Lower lobe of right lung (tissue), 2 donors: Measurements from ENCODE around the gene PLCXD3. TPM values are rescaled to one million over a fixed set of nuclear protein-coding genes. Genes with fewer than 3 reads are reported as not detected.
A peak's percentile ranks its signal among the peaks of the same experiment; 100 is the strongest.
"Not testable (repeated sequence)": the region's sequence is repeated elsewhere in the genome, so short reads cannot be mapped to it uniquely, and the experiment has no call there.

ENCODE experiments used
- ATAC-seq, 2 donors: fragments of 200-7000 bp; cut with Tn5 transposase; one replicate each; pipeline ENCODE4 v1.9.1; 2020 to 2022; ENCODE audit warnings: mild to moderate bottlenecking in 2 of 2, moderate library complexity in 2 of 2
- DNase-seq: peaks from one replicate; pipeline ENCODE4 v3.0.0-alpha.2; 2020
- H3K27ac ChIP-seq: fragments of 200-600 bp; one replicate; pipeline ENCODE4 v1.8.0; 2022
- H3K27me3 ChIP-seq: fragments of 200-600 bp; one replicate; pipeline ENCODE4 v1.8.0; 2022; ENCODE audit warnings: low read depth
- H3K36me3 ChIP-seq: fragments of 200-600 bp; one replicate; pipeline ENCODE4 v1.8.0; 2022; ENCODE audit warnings: mild to moderate bottlenecking
- H3K4me1 ChIP-seq: fragments of 200-600 bp; one replicate; pipeline ENCODE4 v1.8.0; 2022
- H3K4me3 ChIP-seq: fragments of 200-600 bp; one replicate; pipeline ENCODE4 v1.8.0; 2022; ENCODE audit warnings: mild to moderate bottlenecking
- H3K9me3 ChIP-seq: fragments of 200-600 bp; one replicate; pipeline ENCODE4 v1.8.0; 2022
- intact Hi-C: fragments of 100-400 bp; cut with DNase I; formaldehyde crosslinking; loops from one replicate; pipeline ENCODE4 v1.11.0; 2022
- total RNA-seq: library from RNA; stranded (reverse); fragmentation: NEBNext Ultra II Directional; extraction: Animal tissue kit (Norgen Biotek cat#: 25700); gene quantifications from one replicate; pipeline ENCODE4 v1.2.1, GENCODE V29; 2021
- TF ChIP-seq, protein P1 (sequence below): fragments of 200-600 bp; IDR thresholded peaks from one replicate; pipeline ENCODE4 v1.8.0; 2022; ENCODE audit warnings: antibody characterized with exemption, mild to moderate bottlenecking
- donor health status: DM: no; HTN: yes; CAD: no; lungs with severe emphysema.

Gene PLCXD3
- total RNA-seq, 1 donor from 2014 or later: 2.8 TPM

DNA sequence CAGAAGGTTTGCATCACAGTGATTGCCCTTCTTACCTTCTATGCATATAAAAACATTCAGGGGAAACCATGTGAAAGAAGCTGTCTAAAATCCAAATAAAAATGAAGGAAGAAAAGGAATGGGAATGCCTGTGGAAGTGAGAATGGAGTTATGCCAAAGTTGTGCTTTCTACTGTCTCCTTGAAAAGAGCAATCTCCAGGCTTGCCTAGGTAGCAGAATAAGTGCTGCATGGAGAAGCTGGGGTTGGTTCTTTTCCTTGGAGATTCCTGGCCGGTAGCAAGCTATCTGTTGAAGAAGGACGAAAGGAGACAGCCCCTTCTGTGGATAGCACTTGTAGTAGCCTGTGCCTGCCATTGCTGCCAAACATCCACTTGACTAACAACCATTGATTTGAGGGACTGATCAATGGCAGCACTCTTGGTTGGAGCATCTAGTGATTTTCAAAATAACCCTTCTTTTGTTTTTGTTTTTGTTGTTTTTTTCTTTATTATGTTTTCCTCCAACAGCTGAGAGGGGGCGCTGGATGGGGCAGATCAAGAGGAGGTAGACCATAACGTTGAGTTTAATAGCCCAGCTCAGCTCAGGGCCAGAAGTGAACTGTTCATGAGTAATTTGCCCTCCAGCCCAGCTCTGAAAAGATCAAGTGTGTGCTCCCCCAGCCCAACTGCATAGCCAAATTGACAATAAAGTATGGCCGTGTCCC, 1.6 kb downstream of the PLCXD3 start:
- no peak overlapping the region for H3K27ac ChIP-seq

DNA sequence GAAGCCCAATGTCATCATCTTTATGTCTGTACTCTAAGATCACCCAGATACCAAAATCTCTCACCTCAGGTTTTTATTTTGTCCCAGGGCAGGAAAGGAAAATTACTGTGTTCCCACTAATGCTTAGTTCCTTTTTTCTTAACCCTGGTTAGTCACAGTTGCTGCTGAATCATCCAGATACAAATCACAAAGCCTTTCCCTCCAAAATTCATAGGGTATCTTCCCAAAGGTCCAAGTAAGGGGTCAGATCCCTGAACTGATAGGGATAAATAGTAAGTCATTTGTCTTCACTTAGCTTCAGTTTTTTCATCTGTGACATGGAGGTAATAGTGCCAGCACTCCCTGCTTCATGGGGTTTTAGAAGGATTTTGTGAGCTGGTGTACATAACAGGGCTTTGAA, 2.2 kb downstream of the PLCXD3 start:
- no peak overlapping the region for H3K27ac ChIP-seq
- ATAC-seq (no peak), DNase-seq (no peak)
- TF ChIP-seq, protein P1, sequence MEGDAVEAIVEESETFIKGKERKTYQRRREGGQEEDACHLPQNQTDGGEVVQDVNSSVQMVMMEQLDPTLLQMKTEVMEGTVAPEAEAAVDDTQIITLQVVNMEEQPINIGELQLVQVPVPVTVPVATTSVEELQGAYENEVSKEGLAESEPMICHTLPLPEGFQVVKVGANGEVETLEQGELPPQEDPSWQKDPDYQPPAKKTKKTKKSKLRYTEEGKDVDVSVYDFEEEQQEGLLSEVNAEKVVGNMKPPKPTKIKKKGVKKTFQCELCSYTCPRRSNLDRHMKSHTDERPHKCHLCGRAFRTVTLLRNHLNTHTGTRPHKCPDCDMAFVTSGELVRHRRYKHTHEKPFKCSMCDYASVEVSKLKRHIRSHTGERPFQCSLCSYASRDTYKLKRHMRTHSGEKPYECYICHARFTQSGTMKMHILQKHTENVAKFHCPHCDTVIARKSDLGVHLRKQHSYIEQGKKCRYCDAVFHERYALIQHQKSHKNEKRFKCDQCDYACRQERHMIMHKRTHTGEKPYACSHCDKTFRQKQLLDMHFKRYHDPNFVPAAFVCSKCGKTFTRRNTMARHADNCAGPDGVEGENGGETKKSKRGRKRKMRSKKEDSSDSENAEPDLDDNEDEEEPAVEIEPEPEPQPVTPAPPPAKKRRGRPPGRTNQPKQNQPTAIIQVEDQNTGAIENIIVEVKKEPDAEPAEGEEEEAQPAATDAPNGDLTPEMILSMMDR: no peak
- H3K27me3 ChIP-seq: peaks cover 21% of the 10 kb centered on the region
- no peak overlapping the region for H3K4me3 ChIP-seq
- H3K4me1 ChIP-seq: peaks cover 8% of the 10 kb centered on the region
- H3K36me3 ChIP-seq: no peaks in the 10 kb centered on the region
- intact Hi-C loops: no loop called here
- H3K9me3 ChIP-seq: no peaks in the 10 kb centered on the region

More for the DNA sequence above, 1.6 kb downstream of the PLCXD3 start:
- H3K4me1 ChIP-seq: peaks cover 8% of the 10 kb centered on the region
- ATAC-seq (no peak), DNase-seq (no peak)
- intact Hi-C loops: no loop called here
- peaks cover 21% of the 10 kb centered on the region for H3K27me3 ChIP-seq
- H3K36me3 ChIP-seq: no peaks in the 10 kb centered on the region
- no peaks in the 10 kb centered on the region for H3K9me3 ChIP-seq
- TF ChIP-seq, protein P1: no peak
- peak overlapping the region; percentile 58 for H3K4me3 ChIP-seq

- ATAC-seq: no peak
Observed at GRCh38 chr5:41507501-41507900, 2.9 kb downstream of the PLCXD3 start.

GRCh38 chr5:41503860-41504259, 6.5 kb downstream of the PLCXD3 start:
- Histone ChIP-seq H3K27ac (no peak overlapping the region), H3K36me3 (no peaks in the 10 kb centered on the region), H3K27me3 (no peaks in the 10 kb centered on the region), H3K4me3 (no peak overlapping the region), H3K4me1 (no peaks in the 10 kb centered on the region), H3K9me3 (no peaks in the 10 kb centered on the region)
- intact Hi-C loops: no loop called here
- ATAC-seq (no peak), DNase-seq (no peak)
- TF ChIP-seq, protein P1: no peak

More at GRCh38 chr5:41507501-41507900, 2.9 kb downstream of the PLCXD3 start:
- no peaks in the 10 kb centered on the region for H3K9me3 ChIP-seq
- H3K36me3 ChIP-seq: no peaks in the 10 kb centered on the region
- no peak for DNase-seq
- H3K4me1 ChIP-seq: peaks cover 8% of the 10 kb centered on the region
- TF ChIP-seq, protein P1: no peak
- no peak overlapping the region for H3K27ac ChIP-seq
- peaks cover 21% of the 10 kb centered on the region for H3K27me3 ChIP-seq
- H3K4me3 ChIP-seq: no peak overlapping the region
- intact Hi-C loops: no loop called here

GRCh38 chr5:41503310-41503709, 7.1 kb downstream of the PLCXD3 start:
- Histone ChIP-seq H3K4me3 (no peak overlapping the region), H3K4me1 (no peaks in the 10 kb centered on the region), H3K27ac (no peak overlapping the region), H3K9me3 (no peaks in the 10 kb centered on the region), H3K27me3 (no peaks in the 10 kb centered on the region), H3K36me3 (no peaks in the 10 kb centered on the region)
- TF ChIP-seq, protein P1: no peak
- intact Hi-C loops: no loop called here
- ATAC-seq: no peak
- no peak for DNase-seq

DNA sequence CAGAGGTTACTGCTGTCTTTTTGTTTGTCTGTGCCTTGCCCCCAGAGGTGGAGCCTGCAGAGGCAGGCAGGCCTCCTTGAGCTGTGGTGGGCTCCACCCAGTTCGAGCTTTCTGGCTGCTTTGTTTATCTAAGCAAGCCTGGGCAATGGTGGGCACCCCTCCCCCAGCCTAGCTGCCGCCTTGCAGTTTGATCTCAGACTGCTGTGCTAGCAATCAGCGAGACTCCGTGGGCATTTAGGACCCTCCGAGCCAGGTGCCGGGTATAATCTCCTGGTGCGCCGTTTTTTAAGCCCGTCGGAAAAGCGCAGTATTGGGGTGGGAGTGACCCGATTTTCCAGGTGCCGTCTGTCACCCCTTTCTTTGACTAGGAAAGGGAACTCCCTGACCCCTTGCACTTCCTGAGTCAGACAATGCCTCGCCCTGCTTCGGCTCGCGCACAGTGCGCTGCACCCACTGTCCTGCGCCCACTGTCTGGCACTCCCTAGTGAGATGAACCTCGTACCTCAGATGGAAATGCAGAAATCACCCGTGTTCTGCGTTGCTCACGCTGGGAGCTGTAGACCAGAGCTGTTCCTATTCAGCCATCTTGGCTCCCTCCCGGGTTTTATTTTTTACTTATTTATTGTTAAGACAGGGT, 16.8 kb downstream of the PLCXD3 start:
- H3K27me3 ChIP-seq, H3K36me3 ChIP-seq, DNase-seq, H3K4me1 ChIP-seq, H3K4me3 ChIP-seq, ATAC-seq, H3K9me3 ChIP-seq, H3K27ac ChIP-seq, intact Hi-C loops: not testable (repeated sequence)
